Measurements from ENCODE around the gene C6orf141.

Gene C6orf141

DNA sequence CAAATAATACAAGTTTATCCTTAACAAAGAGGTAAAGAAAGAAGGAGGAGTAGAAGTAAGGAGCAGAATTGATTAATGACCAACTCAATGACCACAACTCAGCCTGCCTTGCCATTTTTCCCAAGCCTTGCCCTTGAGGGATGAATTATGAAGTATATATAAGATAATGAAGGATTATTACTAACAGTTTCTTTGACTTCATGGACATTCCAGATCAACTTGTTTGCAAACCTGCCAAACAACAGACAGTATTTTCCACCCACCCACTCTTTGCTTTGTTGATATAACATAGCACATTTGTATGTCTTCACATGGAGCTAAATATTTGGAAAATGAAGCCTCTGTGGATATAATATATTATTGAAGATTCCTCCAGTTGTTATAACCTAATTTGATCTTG lies 9.9 kb upstream of the C6orf141 start:
- no peak for DNase-seq

DNA sequence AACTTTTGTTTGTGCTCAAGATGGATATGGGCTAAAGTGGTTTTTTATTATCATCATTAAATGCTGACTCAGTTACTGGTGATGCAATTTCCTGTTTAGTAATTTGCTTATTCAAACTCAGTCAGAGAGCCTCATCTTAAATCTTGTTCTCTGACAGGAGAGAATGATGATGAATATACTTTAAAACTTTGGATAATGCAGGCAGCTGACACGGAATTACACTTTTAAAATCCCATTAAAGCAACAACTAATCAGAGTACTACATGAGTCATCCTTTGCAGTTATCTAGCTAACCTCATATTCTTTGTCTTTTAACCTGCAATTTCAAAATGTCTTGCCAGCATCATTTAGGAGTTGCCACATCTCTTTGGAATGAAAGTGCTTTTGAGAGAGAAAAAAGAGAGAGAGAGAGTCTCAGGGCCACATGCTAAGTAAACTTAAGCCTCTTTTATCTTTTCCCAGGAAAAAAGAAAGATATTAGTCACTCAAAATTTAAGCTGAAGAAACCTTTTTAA lies 9.2 kb upstream of the C6orf141 start:
- no peak for DNase-seq

DNA sequence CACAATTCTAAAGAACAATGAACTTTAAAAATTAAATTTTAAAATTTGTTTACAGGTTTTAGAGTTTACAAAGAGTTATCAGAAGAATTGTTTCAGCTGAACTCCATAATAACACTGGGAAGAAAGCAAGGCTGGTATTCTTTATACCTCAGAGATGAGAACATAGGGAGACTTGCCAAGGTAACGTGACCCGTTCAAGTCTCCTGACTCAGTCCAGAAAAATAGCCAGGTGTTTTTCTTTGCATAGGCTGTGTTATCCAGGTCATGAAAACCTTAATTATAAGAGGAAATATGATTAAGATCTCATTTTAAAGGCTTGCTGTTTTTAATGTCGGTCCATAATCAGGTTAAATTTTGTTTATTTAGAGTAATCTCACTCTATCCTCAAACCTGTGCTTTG lies 8.5 kb upstream of the C6orf141 start:
- no peak for DNase-seq

DNA sequence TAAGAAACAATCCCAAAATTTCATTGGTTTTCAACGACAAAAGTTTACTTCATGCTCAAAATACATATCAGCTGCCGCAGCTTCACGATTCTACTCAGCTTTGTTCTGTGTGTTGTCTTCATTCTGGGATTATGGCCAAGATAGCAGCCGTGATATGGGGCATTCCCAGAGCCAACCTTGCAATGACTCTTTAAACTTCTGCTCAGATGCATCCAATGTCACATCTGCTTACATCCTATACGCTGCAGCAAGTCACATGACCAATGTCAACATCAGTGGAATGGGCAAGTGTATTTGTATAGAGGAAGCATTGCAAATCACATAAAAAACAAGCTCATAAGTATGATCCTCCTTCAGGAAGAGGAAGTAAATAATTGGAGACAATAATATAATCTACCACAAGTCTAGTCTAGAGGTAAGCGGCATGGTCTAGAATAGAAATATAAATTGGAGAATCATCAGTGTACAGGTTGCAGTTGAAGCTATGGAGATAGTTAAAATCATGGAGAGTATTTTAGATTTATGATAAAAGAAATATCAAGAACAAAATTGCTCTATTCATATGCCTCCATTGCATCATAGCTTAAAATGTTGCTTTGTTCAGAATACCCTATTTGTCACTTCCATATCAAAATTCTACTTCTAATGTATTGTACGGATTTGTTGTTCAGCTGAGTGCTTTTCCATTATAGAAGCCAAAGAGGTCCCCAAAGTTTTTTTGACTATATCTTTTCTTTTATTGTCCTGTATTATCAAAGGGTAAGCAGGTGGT lies 7.2 kb upstream of the C6orf141 start:
- DNase-seq = no peak

DNA sequence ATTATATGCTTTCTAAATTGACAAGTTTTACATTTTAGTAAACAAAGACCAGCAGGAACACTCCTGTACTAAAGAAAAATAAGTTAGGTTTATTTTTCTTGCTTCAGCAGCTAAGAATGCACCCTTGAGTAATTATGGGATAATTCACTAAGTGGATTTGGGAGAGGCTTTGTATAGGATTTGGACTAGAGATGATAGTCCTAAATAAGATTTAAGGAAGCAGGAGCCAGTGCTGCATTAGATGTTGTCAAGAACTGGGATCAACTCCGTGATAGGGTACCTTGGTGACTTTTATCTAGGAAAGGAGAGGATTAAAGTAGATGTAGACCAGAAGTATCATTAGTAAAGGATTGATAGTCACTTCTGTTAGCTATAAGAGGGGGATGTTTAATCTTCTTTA lies 4.1 kb upstream of the C6orf141 start:
- DNase-seq = no peak

DNA sequence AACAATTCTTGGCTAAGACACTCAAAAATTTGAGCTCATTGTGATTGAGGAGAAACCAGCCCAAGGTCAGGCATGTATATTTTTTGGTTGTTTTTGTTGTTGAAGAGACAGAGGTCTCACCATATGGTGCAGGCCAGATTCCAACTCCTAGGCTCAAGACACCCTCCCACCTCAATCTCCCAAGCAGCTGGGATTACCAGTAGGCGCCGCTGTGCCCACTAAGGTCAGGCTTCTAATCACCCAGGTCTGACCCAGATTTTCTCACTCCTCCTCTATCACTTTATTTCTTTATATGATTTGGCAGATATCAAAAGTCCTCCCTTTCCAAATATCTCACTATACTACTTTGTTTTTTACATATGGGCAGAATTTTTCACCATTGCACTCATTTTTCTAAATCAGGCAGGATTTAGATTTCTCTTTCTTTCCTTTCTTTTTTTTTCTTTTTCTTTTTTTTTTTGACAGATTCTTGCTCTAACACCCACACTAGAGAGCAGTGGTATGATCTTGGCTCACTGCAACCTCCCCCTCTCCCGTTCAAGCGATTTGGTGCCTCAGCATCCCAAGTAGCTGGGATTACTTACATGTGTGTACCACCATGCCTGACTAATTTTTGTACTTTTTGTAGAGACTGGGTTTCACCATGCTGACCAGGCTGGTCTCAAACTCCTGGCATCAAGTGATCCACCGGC lies 1.7 kb upstream of the C6orf141 start:
- DNase-seq = no peak

DNA sequence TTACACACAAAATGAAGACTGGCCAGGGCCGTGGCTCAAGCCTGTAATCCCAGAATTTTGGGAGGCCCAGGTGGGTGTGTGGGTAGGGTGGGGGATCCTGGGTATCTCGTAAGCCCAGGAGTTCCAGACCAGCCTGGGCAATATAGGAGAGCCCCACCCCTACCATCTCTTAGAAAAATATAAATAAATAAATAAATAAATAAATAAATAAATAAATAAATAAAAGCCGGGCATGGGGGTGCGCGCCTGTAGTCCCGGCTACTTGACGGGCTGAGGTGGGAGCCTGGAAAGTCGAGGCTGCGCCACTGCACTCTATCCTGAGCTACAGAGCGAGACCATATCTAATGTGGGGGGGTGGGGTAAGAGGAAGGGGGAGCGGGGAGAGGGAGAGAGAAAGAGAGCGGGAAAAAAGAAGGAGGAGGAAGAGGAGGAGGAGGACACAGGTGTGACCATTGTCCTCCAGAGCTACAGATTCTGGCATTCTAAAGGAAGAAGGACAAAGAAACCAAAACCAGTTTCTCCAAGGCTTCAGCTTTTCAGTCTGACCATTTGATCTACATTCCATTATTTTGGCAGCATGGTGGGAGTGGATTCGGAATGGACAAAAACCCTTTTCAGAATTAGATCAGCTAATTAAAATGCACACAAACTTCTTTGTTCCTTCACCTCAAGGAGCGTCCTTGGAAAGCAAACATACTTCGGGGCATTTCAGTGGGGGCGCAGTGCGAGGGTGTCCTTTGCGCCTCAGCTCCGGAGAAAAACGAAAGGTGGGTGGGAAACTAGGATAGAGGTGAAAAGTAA lies 577 bp upstream of the C6orf141 start:
- DNase-seq = no peak

DNA sequence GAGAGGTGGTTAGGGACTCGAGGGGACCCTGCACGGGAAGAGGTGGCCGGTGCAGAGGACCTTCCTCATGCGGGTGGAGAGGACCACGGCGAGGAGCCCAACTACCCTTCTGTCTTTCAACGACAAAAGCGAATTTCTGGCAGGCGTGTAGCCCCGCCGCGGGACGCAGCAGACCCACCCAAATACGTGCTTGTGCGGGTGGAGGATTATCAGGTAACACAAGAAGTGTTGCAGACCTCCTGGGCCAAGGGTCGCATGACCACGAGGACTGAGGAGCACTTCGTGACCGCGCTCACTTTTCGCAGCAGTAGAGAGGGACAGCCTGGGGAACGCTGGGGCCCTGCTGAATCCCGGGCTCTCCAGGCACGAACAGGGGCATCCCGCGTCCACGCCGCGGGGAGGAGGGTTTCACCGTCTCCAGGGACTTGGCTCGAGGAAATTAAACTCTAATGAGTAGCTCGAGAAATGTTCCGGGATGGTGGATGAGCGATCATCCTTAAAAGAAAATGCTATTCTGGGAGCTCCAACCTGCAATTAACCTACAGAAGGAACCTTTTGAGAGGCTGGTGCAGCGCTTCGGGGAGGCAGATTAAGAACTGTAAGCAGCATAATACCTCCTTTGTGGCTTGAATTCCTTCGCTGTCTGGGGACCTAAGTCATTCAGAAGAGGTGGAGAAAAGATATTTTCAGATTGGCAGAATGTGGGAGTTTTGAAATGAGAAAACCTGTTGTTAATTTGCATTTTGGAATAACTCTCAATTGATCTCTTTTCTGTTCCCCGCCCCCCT lies 804 bp downstream of the C6orf141 start:
- no peak for DNase-seq

DNA sequence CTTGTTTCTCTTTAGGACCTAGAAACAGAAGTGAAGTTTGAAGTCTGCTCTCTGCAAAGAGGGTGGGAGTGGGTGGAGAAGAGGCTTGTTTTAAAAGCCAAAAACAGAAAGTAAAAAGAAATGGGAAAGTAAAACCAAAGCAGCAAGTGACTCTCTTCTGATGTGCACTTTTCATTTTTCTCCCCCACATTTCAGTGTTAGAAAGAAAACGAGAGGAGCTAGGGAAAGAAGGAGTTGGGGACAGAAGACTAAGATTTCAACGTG lies 1.3 kb downstream of the C6orf141 start:
- DNase-seq = no peak

DNA sequence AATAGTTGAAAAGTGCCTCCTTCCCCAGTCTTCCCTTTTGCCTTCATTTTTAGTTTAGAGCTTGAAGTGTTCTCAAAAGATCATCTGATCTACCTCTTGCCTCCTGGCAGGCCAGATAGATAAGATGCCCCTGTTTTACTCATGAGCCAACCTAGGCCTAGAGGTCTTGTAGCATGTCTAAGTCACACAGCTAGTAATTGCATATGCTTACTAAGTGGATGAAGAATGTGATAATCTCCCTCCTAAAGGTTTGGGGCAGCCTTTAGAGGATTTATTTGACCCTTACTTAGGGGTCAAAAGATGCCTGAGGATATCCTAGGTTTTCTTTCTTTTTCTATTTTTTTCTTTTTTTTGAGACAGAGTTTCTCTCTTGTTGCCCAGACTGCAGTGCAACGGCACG lies 2.1 kb downstream of the C6orf141 start:
- DNase-seq = no peak

DNA sequence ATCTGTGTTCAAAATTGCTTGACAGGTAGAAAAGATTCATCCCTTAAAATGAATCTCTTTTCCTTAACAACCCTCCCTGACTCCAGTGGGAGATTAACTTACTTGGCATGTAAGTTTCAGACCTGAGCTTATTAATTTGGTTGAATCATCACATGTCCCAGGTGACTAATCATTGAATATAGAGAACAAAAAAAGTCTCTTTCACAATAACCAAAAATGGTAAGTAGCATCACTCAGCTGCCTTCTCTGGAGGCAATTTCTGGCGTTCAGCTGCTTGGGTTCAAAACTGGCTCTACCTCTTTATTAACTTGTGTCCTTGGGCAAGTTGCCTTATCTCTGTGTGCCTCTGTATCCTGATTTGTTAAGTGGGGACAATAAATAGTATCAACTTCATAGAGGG lies 2.9 kb downstream of the C6orf141 start:
- DNase-seq = no peak

DNA sequence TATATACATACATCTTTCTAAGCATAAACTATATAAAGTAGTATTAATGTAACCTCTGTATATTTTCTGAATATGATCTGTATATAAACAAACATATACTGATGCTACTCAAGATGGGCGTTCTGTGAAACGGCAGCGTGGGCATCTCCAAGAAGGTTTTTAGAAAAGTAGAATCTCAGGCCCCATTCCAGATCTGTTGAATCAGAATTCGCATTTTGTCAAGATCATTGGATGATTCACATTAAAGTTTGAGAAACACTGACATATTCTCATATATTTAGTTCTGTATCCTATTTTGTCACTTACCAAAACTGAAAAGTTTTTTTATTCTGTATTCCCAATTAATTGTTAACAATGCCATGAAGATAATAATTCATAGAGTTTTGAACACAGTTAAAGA lies 5.5 kb downstream of the C6orf141 start:
- DNase-seq = no peak

DNA sequence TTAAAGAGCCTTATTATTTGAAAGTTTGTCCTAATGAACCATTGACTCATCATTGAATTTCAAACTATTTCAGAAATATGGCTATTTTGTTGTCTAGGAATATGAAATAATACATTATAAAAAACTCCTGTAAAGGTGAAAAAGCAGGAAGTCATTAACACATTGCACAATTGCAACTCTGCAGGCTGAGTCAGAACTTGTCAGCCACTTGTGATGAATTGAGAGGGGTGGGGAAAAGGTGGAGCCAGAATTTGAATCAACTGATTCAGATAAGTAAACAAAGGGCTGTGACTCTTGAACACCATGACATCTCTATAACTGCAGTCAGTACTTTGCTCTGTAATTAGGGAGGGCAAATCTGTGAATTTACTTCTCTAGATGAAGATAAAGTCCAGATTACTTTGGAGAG lies 6.0 kb downstream of the C6orf141 start:
- no peak for DNase-seq

DNA sequence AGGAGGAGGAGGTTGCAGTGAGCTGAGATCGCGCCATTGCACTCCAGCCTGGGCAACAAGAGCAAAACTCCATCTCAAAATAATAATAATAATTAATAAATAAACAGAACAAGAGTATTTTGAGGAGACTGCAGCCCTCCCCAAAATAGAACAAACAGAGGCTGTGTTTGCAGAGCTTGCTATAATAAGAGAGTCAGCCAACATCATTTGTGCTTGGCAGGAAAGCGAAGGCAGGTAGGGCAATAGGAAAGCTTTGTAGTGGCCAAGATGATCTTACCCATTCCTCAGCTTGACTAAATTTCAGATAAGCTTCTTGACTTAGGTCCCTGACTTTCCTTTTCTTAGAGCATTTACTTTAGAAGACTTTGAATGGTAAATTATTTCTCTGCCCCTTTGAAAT lies 6.7 kb downstream of the C6orf141 start:
- DNase-seq = no peak

DNA sequence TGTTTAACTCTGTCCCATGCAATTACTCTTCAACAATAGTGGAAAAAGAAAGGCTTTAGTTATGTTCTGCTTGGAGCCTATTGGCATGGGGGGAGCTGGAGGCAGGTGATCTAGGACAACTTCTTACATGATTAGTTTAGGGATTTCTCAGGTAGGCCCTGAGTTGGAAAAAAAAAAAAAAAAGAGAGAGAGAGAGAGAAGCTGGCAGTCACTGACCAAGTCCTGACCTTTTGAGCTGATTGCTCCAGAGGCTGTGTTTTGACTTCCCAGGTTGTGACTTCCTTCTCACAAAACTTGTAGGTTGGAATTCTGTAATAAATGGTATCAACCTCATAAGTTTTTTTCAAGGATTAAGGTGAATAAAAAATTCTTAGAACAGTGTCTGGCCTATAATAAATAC lies 7.8 kb downstream of the C6orf141 start:
- no peak for DNase-seq

DNA sequence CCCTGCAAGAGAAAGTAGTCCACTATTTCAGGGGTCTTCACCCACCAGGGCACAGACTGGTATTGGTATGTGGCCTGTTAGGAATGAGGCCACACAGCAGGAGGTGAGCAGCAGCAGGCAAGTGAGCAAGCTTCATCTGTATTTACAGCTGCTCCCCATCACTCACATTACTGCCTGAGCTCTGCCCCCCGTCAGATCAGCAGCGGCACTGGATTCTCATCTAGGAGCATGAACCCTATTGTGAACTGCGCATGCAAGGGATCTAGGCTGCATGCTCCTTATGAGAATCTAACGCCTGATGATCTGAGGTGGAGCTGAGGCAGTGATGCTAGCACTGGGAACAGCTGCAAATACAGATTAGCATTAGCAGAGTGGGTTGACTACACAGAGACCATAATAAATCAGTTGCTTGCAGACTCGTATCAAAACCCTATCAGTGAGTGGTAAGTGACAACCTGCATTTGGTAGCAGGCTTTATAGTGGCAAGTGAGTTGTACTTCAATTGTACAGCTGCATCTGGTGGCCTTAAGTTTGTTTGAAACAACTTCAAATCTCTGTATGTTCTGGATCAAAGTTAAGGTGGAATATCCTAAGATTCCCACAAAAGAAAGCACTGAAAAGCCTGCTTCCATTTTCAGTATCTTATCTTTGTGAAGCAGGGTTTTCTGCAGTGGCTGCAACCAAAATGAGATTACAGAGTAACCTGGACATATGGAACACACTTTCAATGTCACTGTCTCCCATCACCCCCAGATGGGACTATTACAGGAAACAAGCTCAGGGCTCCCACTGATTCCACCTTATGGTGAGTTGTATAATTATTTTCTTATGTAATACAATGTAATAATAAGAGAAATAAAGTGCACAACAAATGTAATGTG lies 12.8 kb downstream of the C6orf141 start:
- no peak for DNase-seq

DNA sequence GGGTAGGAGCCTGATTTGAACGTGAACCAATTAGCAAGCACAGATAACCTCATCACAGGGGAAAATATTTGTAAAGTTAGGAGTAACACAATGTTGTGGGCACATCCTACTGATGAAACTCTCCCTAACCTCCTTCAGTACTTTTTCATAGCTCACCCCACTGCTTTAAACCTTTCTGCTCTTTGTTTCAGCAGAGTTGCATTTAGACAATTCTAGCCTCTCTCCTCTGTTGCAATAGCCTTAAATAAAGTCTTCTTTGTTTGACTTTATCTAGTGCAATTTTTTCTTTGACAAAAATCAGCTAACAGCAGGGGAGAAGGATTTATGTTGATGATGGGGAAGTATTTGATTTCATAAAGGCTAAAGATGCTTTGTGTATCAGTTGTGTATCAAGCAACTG lies 14.1 kb downstream of the C6orf141 start:
- DNase-seq = no peak

DNA sequence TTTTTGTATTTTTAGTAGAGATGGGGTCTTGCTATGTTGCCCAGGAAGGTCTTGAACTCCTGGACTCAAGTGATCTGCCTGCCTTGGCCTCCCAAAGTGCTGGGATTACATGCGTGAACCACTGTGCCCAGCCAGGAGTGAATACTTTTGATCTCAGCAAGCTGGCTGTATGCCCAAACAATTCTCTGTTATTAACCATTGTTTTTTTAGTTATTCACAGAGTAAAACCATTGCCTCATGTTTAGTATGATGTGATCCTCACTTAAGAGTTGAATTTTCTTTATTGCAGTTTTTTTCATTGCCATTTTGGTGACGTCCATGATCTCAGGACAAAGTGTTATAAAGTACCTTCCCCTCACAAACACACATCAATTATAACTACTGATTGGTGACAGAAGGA lies 14.8 kb downstream of the C6orf141 start:
- DNase-seq = no peak

DNA sequence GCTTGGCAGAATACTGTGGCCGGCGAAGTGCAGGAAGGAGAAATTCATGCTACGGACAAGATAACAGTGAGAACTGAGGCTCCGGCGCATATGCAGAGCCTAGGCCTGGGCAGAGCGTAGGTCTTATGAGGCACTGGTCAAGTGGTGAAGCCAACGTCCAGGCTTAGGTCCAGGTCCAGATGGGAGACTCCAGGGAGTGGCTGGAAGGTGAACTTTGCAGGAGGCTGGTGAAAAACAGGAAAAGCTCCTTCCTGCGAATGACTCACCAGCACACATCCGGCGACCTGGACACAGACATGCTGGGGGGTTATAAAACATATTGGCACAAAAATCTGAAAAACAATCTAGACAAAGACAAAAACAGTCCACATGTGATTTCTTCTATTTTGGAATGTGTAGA lies 15.4 kb downstream of the C6orf141 start:
- DNase-seq = no peak

DNA sequence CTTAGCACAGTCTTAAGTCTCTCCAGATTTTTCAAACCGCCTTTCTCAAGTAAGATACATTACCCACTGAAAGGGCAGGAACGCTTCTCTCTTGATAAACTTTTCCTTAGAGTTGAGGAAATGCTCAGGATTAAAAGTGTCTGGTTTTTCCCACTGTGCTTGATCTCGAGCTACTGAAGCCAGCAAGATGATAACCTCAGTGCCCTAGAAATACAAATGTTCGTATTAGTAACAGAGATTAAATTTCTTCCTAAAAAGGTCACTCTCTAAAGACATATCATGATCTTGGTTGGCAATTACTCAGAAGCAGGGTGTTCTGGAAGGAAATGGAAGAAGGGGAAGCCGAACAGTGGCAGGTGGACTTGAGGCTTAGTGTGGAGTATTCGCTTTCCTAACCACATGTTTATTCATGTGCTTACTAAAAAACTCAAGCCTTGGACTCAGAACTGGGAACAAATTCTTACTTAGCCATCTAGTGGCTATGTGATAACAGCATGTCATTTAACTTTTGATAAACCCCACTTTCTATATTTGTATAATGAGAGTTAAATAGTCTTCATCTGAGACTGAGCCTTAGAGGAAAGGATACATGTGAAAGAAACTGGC lies 20.1 kb downstream of the C6orf141 start:
- DNase-seq = no peak

DNA sequence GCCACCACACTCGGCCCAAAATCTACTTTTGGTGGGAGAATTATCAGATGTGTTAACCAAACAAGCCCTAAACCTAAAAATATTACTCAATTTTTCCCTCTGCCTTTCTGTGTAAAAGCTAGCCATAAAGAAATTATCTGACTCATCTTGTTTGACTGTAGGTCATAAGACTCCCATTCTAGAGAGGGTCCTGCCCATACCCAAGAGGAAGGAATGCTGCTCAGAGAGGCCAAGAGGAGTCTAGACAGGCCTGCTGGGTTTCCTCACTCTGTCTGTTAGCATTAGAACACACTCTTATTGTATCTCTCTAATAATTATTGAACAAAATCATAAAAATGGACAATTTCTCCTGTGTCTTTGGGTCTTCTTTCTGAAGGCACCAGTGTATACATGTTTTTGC lies 26.1 kb downstream of the C6orf141 start:
- no peak for DNase-seq

DNA sequence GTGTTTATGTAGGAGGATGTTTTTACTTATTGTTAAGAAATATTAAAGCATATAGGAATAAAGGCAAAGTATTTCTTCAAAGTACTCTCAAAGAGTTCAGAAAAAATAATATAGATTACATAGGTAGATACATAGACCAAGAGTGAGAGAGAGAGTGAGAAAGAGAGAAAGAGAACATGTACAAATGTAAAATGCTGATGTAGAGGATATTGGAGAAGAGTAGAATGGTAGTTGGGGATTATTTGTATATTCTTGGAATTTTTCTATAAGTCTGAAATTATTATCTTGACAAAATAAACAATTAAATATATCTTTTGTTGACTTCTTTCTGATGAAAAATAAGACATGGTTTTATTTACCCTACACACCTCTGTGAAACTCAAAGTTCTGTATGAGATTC lies 29.2 kb downstream of the C6orf141 start:
- no peak for DNase-seq
